Measurements from ENCODE around the gene EP400. TPM values are rescaled to one million over a fixed set of nuclear protein-coding genes. Genes with fewer than 3 reads are reported as not detected.
A peak's percentile ranks its signal among the peaks of the same experiment; 100 is the strongest.

Gene EP400
- total RNA-seq, 1 donor from 2014 or later = 43.2 TPM

GRCh38 chr12:131927110-131928079 lies 22.3 kb upstream of the EP400 start:
- DNase-seq (ENCODE audit: low spot score) = no peak

- no peak for DNase-seq (ENCODE audit: low spot score)
Measured at GRCh38 chr12:131928080-131928710, 21.5 kb upstream of the EP400 start.

- DNase-seq (ENCODE audit: low spot score) = peak; percentile 97
Measured at GRCh38 chr12:131928711-131929580, 20.8 kb upstream of the EP400 start, which contains the start of gene PUS1. Gene PUS1 (plus strand): TSS chr12:131929276. CDS start chr12:131929723, 447 bp downstream.

- DNase-seq (ENCODE audit: low spot score) = no peak
Measured at GRCh38 chr12:131929581-131930456, 19.9 kb upstream of the EP400 start.

GRCh38 chr12:131930510-131930909 lies 19.2 kb upstream of the EP400 start:
- no peak for DNase-seq (ENCODE audit: low spot score)

GRCh38 chr12:131933387-131933786 lies 16.4 kb upstream of the EP400 start:
- DNase-seq (ENCODE audit: low spot score) = no peak

GRCh38 chr12:131934535-131934934 lies 15.2 kb upstream of the EP400 start:
- no peak for DNase-seq (ENCODE audit: low spot score)

- DNase-seq (ENCODE audit: low spot score) = no peak
Measured at GRCh38 chr12:131938082-131938481, 11.7 kb upstream of the EP400 start.

GRCh38 chr12:131939007-131939406 lies 10.7 kb upstream of the EP400 start:
- DNase-seq (ENCODE audit: low spot score) = no peak

GRCh38 chr12:131940141-131940547 lies 9.6 kb upstream of the EP400 start:
- no peak for DNase-seq (ENCODE audit: low spot score)

GRCh38 chr12:131941116-131941986 lies 8.4 kb upstream of the EP400 start:
- DNase-seq (ENCODE audit: low spot score) = no peak

- no peak for DNase-seq (ENCODE audit: low spot score)
Measured at GRCh38 chr12:131941987-131942341, 7.8 kb upstream of the EP400 start.

GRCh38 chr12:131942671-131943070 lies 7.1 kb upstream of the EP400 start:
- no peak for DNase-seq (ENCODE audit: low spot score)

- DNase-seq (ENCODE audit: low spot score) = peak; percentile 82
Measured at GRCh38 chr12:131943389-131943788, 6.4 kb upstream of the EP400 start.

- peak; percentile 65 for DNase-seq (ENCODE audit: low spot score)
Measured at GRCh38 chr12:131943876-131944275, 5.9 kb upstream of the EP400 start.

- peak; percentile 87 for DNase-seq (ENCODE audit: low spot score)
Measured at GRCh38 chr12:131944601-131945251, 5.0 kb upstream of the EP400 start.

- peak; percentile 26 for DNase-seq (ENCODE audit: low spot score)
Measured at GRCh38 chr12:131946757-131947156, 3.0 kb upstream of the EP400 start.

GRCh38 chr12:131947482-131948027 lies 2.2 kb upstream of the EP400 start:
- peak; percentile 65 for DNase-seq (ENCODE audit: low spot score)

All from mesenteric fat pad (tissue), 1 donor.